Liver (tissue), 9 donors: ENCODE data around the gene TEX261. TPM values are rescaled to one million over a fixed set of nuclear protein-coding genes. Genes with fewer than 3 reads are reported as not detected.

Experiments used
- DNase-seq: peaks from one replicate; pipeline ENCODE4 v3.0.0-alpha.2; 2017; ENCODE audit warnings: low spot score
- H3K27ac ChIP-seq, 2 donors: one replicate each; pipeline ENCODE4 v1.7.0; 2013; ENCODE audit warnings: inconsistent platforms in 2 of 2, low read length in 2 of 2, control low read depth in 1 of 2, low read depth in 1 of 2, mild to moderate bottlenecking in 1 of 2
- H3K27me3 ChIP-seq, 4 donors: one replicate each; pipeline versions ENCODE4 v1.6.1 to v1.7.0; 2013; ENCODE audit warnings: low read length in 3 of 4, inconsistent platforms in 1 of 4, mild to moderate bottlenecking in 1 of 4, moderate library complexity in 1 of 4; ENCODE audit not compliant: control insufficient read depth in 4 of 4, insufficient read depth in 4 of 4
- H3K36me3 ChIP-seq, 4 donors: one replicate each; pipeline versions ENCODE4 v1.6.1 to v1.7.0; 2013; ENCODE audit warnings: low read length in 3 of 4, mild to moderate bottlenecking in 3 of 4, low read depth in 1 of 4, moderate library complexity in 1 of 4; ENCODE audit not compliant: control insufficient read depth in 4 of 4, insufficient read depth in 3 of 4
- H3K4me1 ChIP-seq, 4 donors: one replicate each; pipeline versions ENCODE4 v1.6.1 to v1.7.0; 2013; ENCODE audit warnings: low read length in 3 of 4, mild to moderate bottlenecking in 3 of 4, moderate library complexity in 1 of 4; ENCODE audit not compliant: control insufficient read depth in 4 of 4, insufficient read depth in 4 of 4
- H3K4me3 ChIP-seq, 3 donors: one replicate each; pipeline versions ENCODE4 v1.6.1 to v1.7.0; 2013; ENCODE audit warnings: low read length in 3 of 3, control low read depth in 1 of 3, low read depth in 1 of 3, mild to moderate bottlenecking in 1 of 3
- H3K9ac ChIP-seq, 2 donors: one replicate each; pipeline ENCODE4 v1.7.0; 2013; ENCODE audit warnings: low read length in 2 of 2, mild to moderate bottlenecking in 2 of 2, moderate library complexity in 2 of 2, control low read depth in 1 of 2, low read depth in 1 of 2
- H3K9me3 ChIP-seq, 4 donors: one replicate each; pipeline versions ENCODE4 v1.6.1 to v1.7.0; 2013; ENCODE audit warnings: low read length in 3 of 4; ENCODE audit not compliant: control insufficient read depth in 4 of 4
- FOXA1 ChIP-seq: IDR thresholded peaks from 2 replicates; pipeline ENCODE4 v1.6.1; 2016; ENCODE audit warnings: antibody characterized with exemption
- FOXA2 ChIP-seq: IDR thresholded peaks from 2 replicates; pipeline ENCODE4 v1.6.1; 2016; ENCODE audit warnings: antibody characterized with exemption
- GABPA ChIP-seq, 2 donors: IDR thresholded peaks in 1 of 2; conservative IDR thresholded peaks in 1 of 2; 2 replicates each; pipeline ENCODE4 v1.6.1; 2016; ENCODE audit warnings: antibody characterized with exemption in 2 of 2, mild to moderate bottlenecking in 1 of 2, moderate library complexity in 1 of 2
- HNF4G ChIP-seq: IDR thresholded peaks from 2 replicates; pipeline ENCODE4 v1.6.1; 2016; ENCODE audit warnings: antibody characterized with exemption
- JUND ChIP-seq, 2 donors: IDR thresholded peaks; 2 replicates each; pipeline ENCODE4 v1.6.1; 2016; ENCODE audit warnings: antibody characterized with exemption in 2 of 2
- NR2F2 ChIP-seq: IDR thresholded peaks from 2 replicates; pipeline ENCODE4 v1.6.1; 2016; ENCODE audit warnings: antibody characterized with exemption
- RAD21 ChIP-seq, 2 donors: IDR thresholded peaks; 2 replicates each; pipeline ENCODE4 v1.6.1; 2016; ENCODE audit warnings: antibody characterized with exemption in 2 of 2, mild to moderate bottlenecking in 2 of 2
- RXRA ChIP-seq, 2 donors: IDR thresholded peaks; 2 replicates each; pipeline ENCODE4 v1.6.1; 2017 to 2018; ENCODE audit warnings: antibody characterized with exemption in 2 of 2, mild to moderate bottlenecking in 1 of 2
- SP1 ChIP-seq: IDR thresholded peaks from 2 replicates; pipeline ENCODE4 v1.6.1; 2018; ENCODE audit warnings: antibody characterized with exemption, mild to moderate bottlenecking
- TAF1 ChIP-seq: conservative IDR thresholded peaks from 2 replicates; pipeline ENCODE4 v1.6.1; 2016; ENCODE audit warnings: antibody characterized with exemption, mild to moderate bottlenecking
- YY1 ChIP-seq: IDR thresholded peaks from 2 replicates; pipeline ENCODE4 v1.6.1; 2016; ENCODE audit warnings: antibody characterized with exemption, mild to moderate bottlenecking
- WGBS: extraction: QIAGEN DNeasy Blood & Tissue Kit; methylation state at CpG from one replicate; pipeline ENCODE4 v1.1.7; 2013; 5-methylcytosine and 5-hydroxymethylcytosine counted together
- polyA plus RNA-seq, 2 donors: library from polyadenylated mRNA; stranded (reverse) in 1 of 2; unstranded in 1 of 2; fragments of 200-250 nt in 1 of 2; fragments of >200 nt in 1 of 2; fragmentation: Nextera tagmentation in 1 of 2; extraction: Ambion mirVana in 1 of 2; gene quantifications; one replicate each; pipeline versions ENCODE4 v1.2.1 to v1.2.3, GENCODE V29; 2013 to 2015
- total RNA-seq, 2 donors: library from RNA; depleted of rRNA; stranded (reverse); fragments of >200 nt; gene quantifications; one replicate each; pipeline ENCODE4 v1.2.3, GENCODE V29; 2014
- TF ChIP-seq, protein P1 (sequence below): IDR thresholded peaks from 2 replicates; pipeline ENCODE4 v1.6.1; 2016; ENCODE audit warnings: antibody characterized with exemption
- TF ChIP-seq, protein P2 (sequence below): IDR thresholded peaks from 2 replicates; pipeline ENCODE4 v1.6.1; 2016; ENCODE audit warnings: antibody characterized with exemption
- TF ChIP-seq, protein P3 (sequence below): IDR thresholded peaks from 2 replicates; pipeline ENCODE4 v1.6.1; 2016; ENCODE audit warnings: antibody characterized with exemption, mild to moderate bottlenecking
- TF ChIP-seq, protein P4 (sequence below): IDR thresholded peaks from 2 replicates; pipeline ENCODE4 v1.6.1; 2016; ENCODE audit warnings: antibody characterized with exemption
- donor health status: healthy.
- donor health status: healthy.
- donor health status: healthy.
- donor health status: healthy.
- donor health status: healthy.

TEX261 gene
- total and polyA plus RNA-seq, 4 donors = 14.2 to 54.8 (median 24.4) TPM

- Histone ChIP-seq H3K9ac (no peak overlapping the region), H3K27me3 (no peaks in the 10 kb centered on the region), H3K36me3 (no peaks in the 10 kb centered on the region), H3K27ac (no peak overlapping the region), H3K9me3 (no peaks in the 10 kb centered on the region), H3K4me3 (no peak overlapping the region), H3K4me1 (peaks cover 0 to 17% (median 13%) of the 10 kb centered on the region in 4 donors)
- TF ChIP-seq, protein P1, sequence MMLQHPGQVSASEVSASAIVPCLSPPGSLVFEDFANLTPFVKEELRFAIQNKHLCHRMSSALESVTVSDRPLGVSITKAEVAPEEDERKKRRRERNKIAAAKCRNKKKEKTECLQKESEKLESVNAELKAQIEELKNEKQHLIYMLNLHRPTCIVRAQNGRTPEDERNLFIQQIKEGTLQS = no peak
- TF ChIP-seq NR2F2 (no peak), SP1 (no peak), RAD21 (IDR thresholded peaks at IDR 0.05) (no peak), TAF1 (no peak), HNF4G (no peak)
- TF ChIP-seq, protein P2, sequence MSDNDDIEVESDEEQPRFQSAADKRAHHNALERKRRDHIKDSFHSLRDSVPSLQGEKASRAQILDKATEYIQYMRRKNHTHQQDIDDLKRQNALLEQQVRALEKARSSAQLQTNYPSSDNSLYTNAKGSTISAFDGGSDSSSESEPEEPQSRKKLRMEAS = no peak
- DNase-seq = no peak
- WGBS = 96% methylated on average over 9 of the region's 9 CpGs
Measured at GRCh38 chr2:70979626-70980025, 15.0 kb downstream of the TEX261 start.

DNA sequence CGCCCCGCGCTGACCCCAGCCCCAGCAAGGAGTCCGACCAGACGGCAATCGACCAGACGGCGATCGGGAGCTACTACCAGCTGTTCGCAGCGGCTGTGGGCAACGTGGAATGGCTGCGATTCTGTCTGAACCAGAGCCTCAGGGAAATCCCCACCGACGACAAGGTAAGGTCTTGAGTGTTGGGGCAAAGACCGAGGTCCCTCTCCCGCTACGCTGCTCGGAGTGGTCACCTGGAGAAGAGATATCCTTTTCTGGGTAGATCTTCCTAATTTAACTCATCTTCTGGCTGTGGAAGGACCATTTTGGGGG, 15.5 kb downstream of the TEX261 start:
- H3K4me3 ChIP-seq = peak overlapping the region in 1 of 3 donors; percentile 61
- TF ChIP-seq NR2F2 (no peak), RAD21 (IDR thresholded peaks at IDR 0.05) (no peak), FOXA1 (no peak), YY1 (no peak), SP1 (no peak), HNF4G (no peak), GABPA (IDR thresholded peaks at IDR 0.05 in 1 of 2, conservative IDR thresholded peaks at IDR 0.05 in 1 of 2) (no peak), FOXA2 (no peak), RXRA (IDR thresholded peaks at IDR 0.05) (no peak), TAF1 (no peak), JUND (IDR thresholded peaks at IDR 0.05) (no peak)
- TF ChIP-seq, protein P3, sequence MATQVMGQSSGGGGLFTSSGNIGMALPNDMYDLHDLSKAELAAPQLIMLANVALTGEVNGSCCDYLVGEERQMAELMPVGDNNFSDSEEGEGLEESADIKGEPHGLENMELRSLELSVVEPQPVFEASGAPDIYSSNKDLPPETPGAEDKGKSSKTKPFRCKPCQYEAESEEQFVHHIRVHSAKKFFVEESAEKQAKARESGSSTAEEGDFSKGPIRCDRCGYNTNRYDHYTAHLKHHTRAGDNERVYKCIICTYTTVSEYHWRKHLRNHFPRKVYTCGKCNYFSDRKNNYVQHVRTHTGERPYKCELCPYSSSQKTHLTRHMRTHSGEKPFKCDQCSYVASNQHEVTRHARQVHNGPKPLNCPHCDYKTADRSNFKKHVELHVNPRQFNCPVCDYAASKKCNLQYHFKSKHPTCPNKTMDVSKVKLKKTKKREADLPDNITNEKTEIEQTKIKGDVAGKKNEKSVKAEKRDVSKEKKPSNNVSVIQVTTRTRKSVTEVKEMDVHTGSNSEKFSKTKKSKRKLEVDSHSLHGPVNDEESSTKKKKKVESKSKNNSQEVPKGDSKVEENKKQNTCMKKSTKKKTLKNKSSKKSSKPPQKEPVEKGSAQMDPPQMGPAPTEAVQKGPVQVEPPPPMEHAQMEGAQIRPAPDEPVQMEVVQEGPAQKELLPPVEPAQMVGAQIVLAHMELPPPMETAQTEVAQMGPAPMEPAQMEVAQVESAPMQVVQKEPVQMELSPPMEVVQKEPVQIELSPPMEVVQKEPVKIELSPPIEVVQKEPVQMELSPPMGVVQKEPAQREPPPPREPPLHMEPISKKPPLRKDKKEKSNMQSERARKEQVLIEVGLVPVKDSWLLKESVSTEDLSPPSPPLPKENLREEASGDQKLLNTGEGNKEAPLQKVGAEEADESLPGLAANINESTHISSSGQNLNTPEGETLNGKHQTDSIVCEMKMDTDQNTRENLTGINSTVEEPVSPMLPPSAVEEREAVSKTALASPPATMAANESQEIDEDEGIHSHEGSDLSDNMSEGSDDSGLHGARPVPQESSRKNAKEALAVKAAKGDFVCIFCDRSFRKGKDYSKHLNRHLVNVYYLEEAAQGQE = no peak
- TF ChIP-seq, protein P4, sequence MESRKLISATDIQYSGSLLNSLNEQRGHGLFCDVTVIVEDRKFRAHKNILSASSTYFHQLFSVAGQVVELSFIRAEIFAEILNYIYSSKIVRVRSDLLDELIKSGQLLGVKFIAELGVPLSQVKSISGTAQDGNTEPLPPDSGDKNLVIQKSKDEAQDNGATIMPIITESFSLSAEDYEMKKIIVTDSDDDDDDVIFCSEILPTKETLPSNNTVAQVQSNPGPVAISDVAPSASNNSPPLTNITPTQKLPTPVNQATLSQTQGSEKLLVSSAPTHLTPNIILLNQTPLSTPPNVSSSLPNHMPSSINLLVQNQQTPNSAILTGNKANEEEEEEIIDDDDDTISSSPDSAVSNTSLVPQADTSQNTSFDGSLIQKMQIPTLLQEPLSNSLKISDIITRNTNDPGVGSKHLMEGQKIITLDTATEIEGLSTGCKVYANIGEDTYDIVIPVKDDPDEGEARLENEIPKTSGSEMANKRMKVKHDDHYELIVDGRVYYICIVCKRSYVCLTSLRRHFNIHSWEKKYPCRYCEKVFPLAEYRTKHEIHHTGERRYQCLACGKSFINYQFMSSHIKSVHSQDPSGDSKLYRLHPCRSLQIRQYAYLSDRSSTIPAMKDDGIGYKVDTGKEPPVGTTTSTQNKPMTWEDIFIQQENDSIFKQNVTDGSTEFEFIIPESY = no peak
- TF ChIP-seq, protein P2 = no peak
- TF ChIP-seq, protein P1 = no peak
- no peaks in the 10 kb centered on the region for H3K27me3 ChIP-seq
- H3K9ac ChIP-seq = no peak overlapping the region
- no peaks in the 10 kb centered on the region for H3K36me3 ChIP-seq
- no peaks in the 10 kb centered on the region for H3K9me3 ChIP-seq
- no peak for DNase-seq
- peak overlapping the region; percentile 4 to 9 for H3K27ac ChIP-seq
- WGBS = 39% methylated on average over 19 of the region's 19 CpGs
- H3K4me1 ChIP-seq = peaks cover 0 to 17% (median 13%) of the 10 kb centered on the region in 4 donors
